A549 (cell line): ENCODE measurements around the gene AKAP5.

Experiments
- BHLHE40 ChIP-seq: IDR thresholded peaks from 2 replicates; pipeline ENCODE4 v1.6.1; 2012; ENCODE audit warnings: low read depth, low read length, inconsistent platforms
- CTCF ChIP-seq: fragments of >200 bp; sonication (Bioruptor Twin); formaldehyde crosslinking; IDR thresholded peaks from 3 replicates; pipeline ENCODE4 v1.5.1; 2016
- E2F6 ChIP-seq: IDR thresholded peaks from 2 replicates; pipeline ENCODE4 v1.6.1; 2012; ENCODE audit warnings: low read depth, borderline replicate concordance
- EP300 ChIP-seq, 2 experiments: fragments of >200 bp; sonication (Bioruptor Twin); formaldehyde crosslinking; IDR thresholded peaks; 2 replicates in 1 of 2; 3 replicates in 1 of 2; pipeline ENCODE4 v1.6.1; 2016 to 2017
- FOSL2 ChIP-seq, 2 experiments: fragments of 450-650 bp in 1 of 2; fragments of >200 bp in 1 of 2; sonication (Bioruptor Twin) in 1 of 2; formaldehyde crosslinking; IDR thresholded peaks; 2 replicates each; pipeline versions ENCODE4 v1.5.0 to v1.6.1; 2016 to 2020; ENCODE audit warnings: mild to moderate bottlenecking in 1 of 2, moderate library complexity in 1 of 2
- POLR2A ChIP-seq: IDR thresholded peaks from 2 replicates; pipeline ENCODE4 v1.6.1; 2012; ENCODE audit warnings: mild to moderate bottlenecking, low read length
- REST ChIP-seq: fragments of 200-600 bp; sonication (generic); IDR thresholded peaks from 2 replicates; pipeline ENCODE4 v1.6.1; 2016; ENCODE audit warnings: antibody characterized with exemption, mild to moderate bottlenecking, moderate library complexity

- TF ChIP-seq BHLHE40, result no peak
- TF ChIP-seq FOSL2 (IDR thresholded peaks at IDR 0.05), result no peak
- no peak for TF ChIP-seq FOSL2 (CRISPR knock-in tag; IDR thresholded peaks at IDR 0.05)
- TF ChIP-seq E2F6, result no peak
- TF ChIP-seq CTCF, result no peak
- TF ChIP-seq POLR2A, result no peak
- TF ChIP-seq EP300 (IDR thresholded peaks at IDR 0.05), result no peak
- no peak for TF ChIP-seq REST
These were observed 24.8 kb upstream of the AKAP5 start for GRCh38 chr14:64440494-64440893.
